ENCODE data around the gene LRMDA.

GRCh38 chr10:75623310-75624093 is 192.1 kb downstream of the LRMDA start:
- TF ChIP-seq CTCF (conservative IDR thresholded peaks at IDR 0.05; ENCODE audit: low read length) = no peak
- TF ChIP-seq EZH2phosphoT487 (IDR thresholded peaks at IDR 0.05; ENCODE audit: borderline replicate concordance) = no peak

Data from Loucy (cell line).